Hematopoietic multipotent progenitor cell treated with erythropoietin and hydrocortisone succinate and interleukin-3 and kit ligand, for 4 days (in vitro differentiated cells): Measurements from ENCODE around the gene BSCL2.
"Not testable (repeated sequence)": the region's sequence is repeated elsewhere in the genome, so short reads cannot be mapped to it uniquely, and the experiment has no call there.

Experiments
- DNase-seq: peaks from one replicate; pipeline ENCODE4 v3.0.0-alpha.2; 2015

The BSCL2 gene

GRCh38 chr11:62707277-62707861, at the start of gene BSCL2, which contains the start of gene GNG3:
TSS of gene BSCL2 (minus strand) at chr11:62707424. CDS start at chr11:62707195, 229 bp downstream.
TSS of gene GNG3 (plus strand) at chr11:62707676. CDS start at chr11:62708296, 620 bp downstream.
- DNase-seq: peak; percentile 31

DNA sequence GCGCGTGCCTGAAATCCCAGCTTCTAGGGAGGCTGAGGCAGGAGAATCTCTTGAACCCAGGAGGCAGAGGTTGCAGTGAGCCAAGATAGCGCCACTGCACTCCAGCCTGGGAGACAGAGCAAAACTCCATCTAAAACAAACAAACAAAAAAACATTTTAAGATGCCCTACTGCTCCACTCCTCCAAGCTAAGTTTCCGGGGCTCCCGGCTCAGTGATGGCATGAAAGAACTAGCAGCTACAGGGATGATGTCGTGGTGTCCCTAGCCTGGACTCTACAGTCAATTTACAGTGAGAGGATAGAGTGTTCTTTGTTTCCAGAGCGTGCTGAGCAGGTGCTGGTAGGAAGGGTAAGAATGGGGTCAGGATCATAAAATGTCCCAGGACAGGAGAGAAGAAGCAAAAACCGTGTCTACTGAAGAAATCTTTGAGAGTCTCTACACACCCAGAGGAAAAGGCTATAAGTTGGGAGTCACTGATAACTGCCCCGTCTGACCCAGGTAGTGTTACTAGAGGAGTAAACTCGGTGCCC, 47.9 kb upstream of the BSCL2 start:
- DNase-seq: no peak

GRCh38 chr11:62753736-62754603, 46.7 kb upstream of the BSCL2 start, which contains the start of gene ZBTB3:
TSS of gene ZBTB3 (minus strand) at chr11:62754160. CDS start at chr11:62753664, 496 bp downstream.
- peak; percentile 100 for DNase-seq

DNA sequence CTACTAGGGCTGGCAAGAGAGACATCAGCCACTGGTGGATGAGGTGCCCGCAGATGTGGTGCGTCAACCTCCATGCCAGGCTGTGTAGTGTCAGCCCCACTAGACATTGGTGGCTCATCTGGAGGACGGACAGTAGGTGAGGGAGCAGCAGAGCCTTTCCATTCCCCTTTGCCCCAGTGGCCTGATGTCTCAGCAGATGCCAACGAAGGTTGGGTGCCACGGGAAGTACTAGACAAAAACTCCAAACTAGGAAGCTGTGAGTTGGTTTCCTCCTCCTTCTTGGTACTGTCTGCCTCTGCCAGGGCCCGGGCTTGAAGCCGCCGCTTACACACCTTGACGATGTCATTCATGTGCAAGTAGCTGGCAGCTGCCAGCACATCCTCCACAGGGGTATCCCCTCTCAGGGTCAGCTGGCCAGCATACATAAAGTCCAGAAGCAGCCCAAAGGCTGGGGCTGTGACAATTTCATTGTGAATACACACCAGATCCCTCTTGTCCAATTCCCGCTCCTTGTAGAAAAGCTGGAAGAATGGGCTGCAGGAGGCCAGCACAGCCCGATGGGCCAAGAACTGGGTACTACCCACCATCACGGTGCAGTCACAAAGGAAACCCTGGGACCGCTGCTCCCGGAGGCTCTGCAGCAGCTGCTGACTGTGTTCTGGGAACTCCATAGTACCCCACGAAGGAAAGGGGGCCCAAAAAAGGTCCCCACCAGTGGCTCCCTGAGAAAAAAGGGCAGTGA, 45.9 kb upstream of the BSCL2 start:
- no peak for DNase-seq

GRCh38 chr11:62752177-62752785, 45.1 kb upstream of the BSCL2 start:
- DNase-seq: no peak

- DNase-seq: not testable (repeated sequence)
Observed at GRCh38 chr11:62749931-62750330, 42.7 kb upstream of the BSCL2 start.

DNA sequence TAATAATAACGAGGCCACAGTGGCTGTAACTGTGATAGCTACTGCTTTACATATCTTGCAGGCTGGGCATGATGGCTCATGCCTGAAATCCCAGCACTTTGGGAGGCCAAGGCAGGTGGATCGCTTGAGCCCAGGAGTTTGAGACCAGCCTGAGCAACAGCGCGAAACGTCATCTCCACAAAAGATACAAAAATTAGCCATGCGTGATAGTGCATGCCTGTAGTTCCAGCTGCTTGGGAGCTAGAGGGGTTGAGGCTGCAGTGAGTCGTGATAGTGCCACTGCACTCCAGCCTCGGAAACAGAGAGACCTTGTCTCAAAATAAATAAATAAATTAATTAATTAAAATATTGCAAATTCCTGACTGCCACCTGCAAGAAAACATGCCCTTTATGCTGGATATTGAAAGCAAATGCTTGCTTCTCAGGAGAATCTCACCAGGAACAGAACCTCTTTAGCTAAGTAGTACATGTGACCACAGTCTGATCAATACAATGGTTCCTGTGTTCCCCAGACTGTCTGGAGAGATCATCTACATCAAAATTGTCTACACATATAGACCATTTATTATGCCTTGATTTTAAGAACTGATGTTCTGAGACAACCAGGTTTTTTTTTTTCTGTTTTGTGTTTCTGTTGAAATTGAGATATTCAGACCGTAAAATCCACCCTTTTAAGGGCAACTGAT, 40.4 kb upstream of the BSCL2 start:
- DNase-seq: no peak

DNA sequence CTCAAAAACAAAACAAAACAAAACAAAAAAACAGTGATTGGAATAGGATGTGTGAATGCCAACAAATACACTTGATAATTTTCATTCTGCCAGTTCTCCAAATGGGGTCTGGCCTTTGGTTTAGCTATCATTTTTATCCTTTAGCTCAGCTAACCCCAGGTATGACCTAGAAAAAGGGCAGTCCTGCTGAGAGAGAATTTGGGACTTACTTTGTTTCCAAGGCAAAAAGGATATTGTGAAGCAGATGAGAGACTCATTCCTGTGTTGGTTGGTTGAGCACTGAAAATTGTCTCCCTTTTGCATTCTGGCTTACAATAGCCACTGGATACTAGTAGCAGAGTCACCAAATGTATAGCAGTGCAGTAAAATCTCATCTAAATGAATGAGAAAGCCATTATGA, 30.0 kb upstream of the BSCL2 start:
- no peak for DNase-seq

DNA sequence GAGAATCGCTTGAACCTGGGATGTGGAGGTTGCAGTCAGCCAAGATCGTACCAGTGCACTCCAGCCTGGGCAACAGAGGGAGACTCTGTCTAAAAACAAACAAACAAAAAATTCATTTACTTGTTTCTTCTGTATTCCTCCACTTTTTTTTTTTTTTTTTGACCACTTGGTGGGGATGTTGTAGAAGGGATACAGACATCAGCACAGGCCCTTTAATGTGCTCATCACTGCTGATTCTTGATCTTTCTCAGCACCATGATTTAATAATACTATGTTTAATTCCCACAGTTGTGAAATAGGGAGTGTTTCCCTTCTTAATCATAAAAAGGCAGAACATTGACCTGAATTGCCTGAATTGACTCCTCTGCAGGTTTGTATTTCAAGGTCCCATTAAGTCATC, 25.6 kb upstream of the BSCL2 start:
- peak; percentile 81 for DNase-seq

- DNase-seq: not testable (repeated sequence)
Observed at GRCh38 chr11:62730076-62730475, 22.9 kb upstream of the BSCL2 start.

GRCh38 chr11:62728171-62728988, 21.2 kb upstream of the BSCL2 start, which contains the start of gene TTC9C:
TSS of gene TTC9C (plus strand) at chr11:62728486. CDS start at chr11:62728849, 363 bp downstream.
- DNase-seq: peak; percentile 97

DNA sequence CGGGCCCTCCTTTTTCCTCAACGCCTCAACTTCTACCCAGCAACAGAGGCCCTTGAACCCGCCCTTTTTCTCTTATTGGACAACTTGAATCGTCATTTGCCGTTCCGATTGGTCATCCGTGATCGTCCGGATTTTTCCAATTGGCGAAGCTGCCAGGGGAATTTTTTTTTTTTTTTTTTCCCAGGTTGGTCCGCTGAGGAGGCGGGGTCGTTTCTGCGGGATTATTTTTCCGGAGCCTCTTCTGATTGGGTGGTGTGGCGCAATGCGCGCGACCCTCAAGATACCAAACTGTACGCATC, 20.6 kb upstream of the BSCL2 start:
- peak; percentile 99 for DNase-seq

DNA sequence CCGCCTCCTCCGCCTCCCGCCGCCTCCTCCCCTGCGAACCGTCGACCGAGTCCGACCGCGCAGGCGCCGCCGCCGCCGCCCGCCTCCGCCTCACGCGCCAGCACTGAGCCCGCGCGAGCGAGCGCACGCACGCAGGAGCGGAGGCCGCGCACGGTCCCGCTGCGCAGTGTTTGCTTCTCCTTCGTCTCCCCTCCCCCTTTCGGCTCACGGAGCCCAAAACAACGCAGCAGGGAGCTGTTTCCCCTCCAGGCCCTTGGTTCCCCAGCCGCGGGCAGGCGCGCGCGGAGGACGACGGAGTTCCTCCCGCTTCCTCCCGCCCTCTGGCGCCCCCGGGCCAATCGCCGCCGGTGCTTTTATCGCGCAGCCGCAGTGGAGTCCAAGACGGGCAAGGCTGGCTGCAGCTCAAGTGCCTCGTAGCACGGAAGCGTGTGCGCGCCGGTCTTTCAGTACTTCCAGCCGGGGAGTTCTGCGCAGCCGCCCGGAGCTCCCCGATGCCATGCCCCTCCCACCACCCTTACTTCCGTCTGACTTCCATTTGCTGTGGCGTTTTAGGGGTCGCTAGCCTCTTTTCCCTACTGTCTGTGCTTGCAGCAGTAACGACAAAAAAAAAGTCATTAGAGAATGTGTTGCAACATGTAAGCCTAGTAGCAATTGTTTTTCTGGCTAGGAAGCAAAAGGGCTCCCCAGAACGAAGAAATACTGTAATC, 20.1 kb upstream of the BSCL2 start, which contains the start of gene HNRNPUL2:
TSS of gene HNRNPUL2 (minus strand) at position 293 of the 707 bp plus-strand sequence. CDS start 301 bp downstream, outside the sequence.
- DNase-seq: peak; percentile 100

- no peak for DNase-seq
Observed at GRCh38 chr11:62726915-62727164, 19.6 kb upstream of the BSCL2 start.

- peak; percentile 29 for DNase-seq
Observed at GRCh38 chr11:62726156-62726914, 19.1 kb upstream of the BSCL2 start.

DNA sequence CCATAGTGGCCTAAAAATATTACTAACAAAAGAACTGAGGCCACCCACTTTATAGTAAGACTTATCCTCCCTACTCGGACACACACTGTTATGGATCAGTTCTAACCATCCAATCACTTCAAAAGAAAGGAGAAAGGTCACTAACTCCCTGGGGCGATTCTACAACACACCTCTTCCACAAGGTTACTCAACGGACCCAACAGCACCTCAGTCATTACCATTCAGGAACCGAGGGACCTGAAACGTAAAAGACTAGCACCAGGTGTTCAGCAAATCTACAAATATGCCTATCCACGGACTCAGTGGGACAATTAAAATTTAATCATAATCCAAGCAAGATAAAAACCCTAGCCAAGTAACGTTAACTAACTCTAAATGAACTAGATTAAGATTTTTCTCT, 18.4 kb upstream of the BSCL2 start:
- no peak for DNase-seq

DNA sequence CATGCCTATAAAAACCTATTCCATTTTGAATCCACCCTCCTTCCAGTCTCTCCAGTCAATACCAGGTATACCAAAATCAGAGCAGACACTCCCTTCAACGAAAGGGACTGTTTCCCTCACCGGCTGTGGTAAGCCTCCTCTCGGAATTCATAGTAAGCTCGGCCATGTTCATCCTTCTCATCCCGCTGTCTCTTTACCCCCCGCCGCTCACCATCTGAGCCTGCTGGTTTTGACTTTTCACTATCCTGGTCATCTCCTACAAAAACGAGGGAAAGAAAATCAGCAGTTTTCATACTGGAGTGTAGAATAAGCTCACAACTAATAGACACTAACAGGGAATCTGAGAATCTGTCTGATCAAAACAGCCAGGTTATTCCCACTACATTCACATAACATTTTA, 16.9 kb upstream of the BSCL2 start:
- no peak for DNase-seq

DNA sequence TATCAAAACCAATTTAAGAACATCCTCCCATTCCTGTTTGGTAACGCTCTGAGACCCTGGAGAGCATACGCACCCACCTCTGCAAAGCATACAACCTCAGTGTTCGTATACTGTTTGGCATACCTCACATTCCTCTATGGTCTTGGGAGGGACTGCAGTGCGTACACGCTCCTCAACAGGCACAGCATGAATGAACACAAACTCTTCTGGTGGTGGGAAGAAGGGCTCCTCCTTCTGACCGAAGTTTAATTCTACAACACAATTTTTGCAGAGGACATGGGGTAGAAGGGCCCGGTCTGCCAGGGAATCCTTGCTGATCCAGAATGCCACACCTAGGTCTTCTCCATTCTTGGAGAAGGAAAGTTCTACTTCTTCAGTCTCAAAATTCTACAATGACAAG, 14.8 kb upstream of the BSCL2 start:
- DNase-seq: peak; percentile 56

GRCh38 chr11:62719302-62719978, 12.2 kb upstream of the BSCL2 start:
- no peak for DNase-seq
